ENCODE results near the gene CAPNS1. TPM values are rescaled to one million over a fixed set of nuclear protein-coding genes. Genes with fewer than 3 reads are reported as not detected.

Gene CAPNS1
- 100 to 1,000 TPM; 255 to 283 TPM for total RNA-seq

DNA sequence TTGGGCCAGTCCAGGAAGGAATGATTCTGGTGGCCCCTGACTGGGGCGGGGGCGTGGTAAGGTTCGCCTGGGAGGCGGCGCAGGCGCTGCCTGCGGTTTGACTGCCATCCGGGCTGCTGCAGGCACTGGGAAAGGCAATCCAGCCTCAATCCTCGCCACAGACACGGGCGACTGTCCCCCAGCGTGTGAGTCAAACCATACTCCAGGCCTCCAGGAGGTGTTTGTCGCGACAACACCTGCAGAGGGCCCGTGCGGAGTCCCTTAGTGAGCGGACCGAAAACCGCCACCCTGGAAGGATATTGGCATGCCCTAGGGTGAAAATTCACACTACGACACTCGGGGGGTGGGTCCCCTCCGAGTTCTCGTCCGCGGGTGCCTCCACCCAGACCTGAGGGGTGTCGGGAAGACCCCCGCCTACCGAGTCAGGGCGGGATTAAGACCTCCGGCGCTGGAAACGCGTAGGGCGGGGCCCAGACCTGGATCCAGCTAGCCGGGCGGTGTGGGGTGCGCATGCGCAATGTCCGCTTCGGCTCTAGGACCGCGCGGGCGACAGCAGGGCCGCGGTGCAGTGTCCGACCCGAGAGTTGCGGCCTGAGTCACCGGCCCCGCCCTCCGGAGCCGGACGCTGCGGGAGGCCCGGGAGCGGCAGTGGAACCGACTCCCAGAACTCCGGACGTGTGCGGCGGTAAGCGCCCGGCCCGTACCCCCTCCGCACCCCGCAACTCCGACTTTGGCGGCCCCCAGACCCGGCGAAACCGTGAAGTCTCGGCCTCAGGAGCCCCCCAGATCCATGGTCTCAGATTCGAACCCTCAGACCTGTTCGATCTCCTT, at the start of gene CAPNS1:
Gene CAPNS1, plus strand, starts transcription at position 594 of the 831 bp plus-strand sequence. CDS start 946 bp downstream, outside the sequence.

DNA sequence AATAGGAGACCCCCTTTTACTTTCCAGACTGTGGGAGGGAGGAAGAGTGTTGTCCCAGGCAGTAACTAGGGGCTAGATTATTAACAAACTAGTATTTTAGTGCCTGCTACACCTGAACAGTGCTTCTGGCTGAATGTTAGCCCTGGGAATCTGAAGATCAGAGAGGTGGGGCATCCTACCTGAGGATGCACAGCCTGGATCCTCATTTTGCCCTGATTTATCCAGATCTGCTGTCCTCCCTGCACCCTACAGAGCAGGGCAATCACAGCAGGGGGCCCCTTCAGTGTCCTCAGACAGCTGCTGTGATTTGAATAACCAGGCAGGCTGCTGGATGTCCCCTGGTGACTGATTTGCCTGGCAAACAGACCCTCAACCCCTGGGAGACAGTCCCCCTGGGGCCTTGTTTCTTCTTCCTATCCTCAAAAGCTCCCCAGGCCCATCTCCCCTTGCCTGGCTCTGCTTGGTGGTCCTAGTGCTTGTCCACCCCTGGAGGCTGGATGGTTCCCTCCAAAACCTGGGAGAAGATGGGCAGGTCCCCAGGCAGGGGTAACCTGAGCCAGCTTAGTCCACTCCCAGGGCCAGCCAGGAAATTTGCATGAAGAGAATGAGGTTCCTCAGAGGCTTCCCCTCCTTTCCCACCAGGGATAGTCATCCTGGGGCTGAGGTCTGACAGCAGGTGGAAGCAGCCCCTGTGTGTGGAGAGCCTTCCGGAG, 29.2 kb upstream of the CAPNS1 start, which contains the start of gene OVOL3:
Gene OVOL3, plus strand, starts transcription at position 657 of the 713 bp plus-strand sequence. CDS start 60 bp downstream, outside the sequence.

DNA sequence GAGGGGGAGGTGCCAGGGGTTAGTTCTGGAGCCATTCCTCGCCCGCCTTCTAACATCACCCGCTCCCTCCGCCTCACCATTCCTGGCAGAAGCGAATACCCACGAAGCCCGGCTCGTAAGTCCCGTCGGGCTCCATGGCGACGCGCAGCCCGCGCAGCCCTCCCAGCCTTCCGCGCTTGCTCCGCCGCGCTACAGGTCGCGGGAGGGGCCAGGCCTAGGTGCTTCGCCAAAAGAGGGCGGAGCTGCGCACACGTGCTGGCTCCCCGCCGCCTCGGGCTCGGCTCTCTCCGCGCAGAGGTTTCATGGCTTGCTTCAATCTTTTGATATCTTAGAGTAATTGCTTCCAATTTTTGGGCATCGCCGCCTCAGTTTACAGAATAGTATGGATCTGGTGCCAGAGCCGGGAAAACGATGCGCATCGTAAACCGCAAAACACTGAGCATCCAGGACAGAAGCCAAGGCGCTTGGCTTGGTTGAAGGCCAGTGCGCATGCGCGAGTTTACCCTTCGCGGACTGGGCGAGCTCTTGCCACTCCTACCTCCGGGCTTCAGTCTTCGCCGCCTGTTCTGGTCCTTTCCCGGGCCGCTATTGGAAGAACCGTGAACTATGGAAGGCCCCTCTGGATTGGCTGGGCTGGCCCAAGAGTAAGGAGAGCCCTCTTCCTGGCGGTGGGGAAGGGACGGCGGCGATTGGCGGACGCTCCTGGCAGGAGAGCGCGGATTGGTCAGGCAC, 25.0 kb upstream of the CAPNS1 start, which contains the start of gene POLR2I:
Gene POLR2I, minus strand, starts transcription at position 155 of the 732 bp plus-strand sequence. Its CDS starts 19 bp downstream, at position 136.

GRCh38 chr19:36115453-36116343, 24.2 kb upstream of the CAPNS1 start, which contains the start of gene TBCB:
TBCB (plus strand) TSS chr19:36115468; CDS start chr19:36115561, 93 bp downstream.

GRCh38 chr19:36152352-36153091, 12.7 kb downstream of the CAPNS1 start, which contains the start of gene COX7A1:
COX7A1 (minus strand) TSS chr19:36152447; CDS start chr19:36152407, 40 bp downstream.

Other genes with a start within 250 kb of the CAPNS1 start
- gene NFKBID, start 239.5 kb upstream of the CAPNS1 start, total RNA-seq: 10 to 100 TPM in 1 of 2 donors, 1 to 10 TPM in 1; 3.1 to 20.6 TPM
- under 1 TPM in 1 of 2 donors, not detected in 1; 1.00 TPM for gene HCST, start 237.5 kb upstream of the CAPNS1 start, total RNA-seq
- gene TYROBP, start 231.8 kb upstream of the CAPNS1 start, total RNA-seq: not detected
- gene LRFN3, start 203.7 kb upstream of the CAPNS1 start, total RNA-seq: 1 to 10 TPM; 5.2 to 5.7 TPM
- 10 to 100 TPM in 1 of 2 donors, 1 to 10 TPM in 1; 9.6 to 20.6 TPM for gene SDHAF1, start 144.9 kb upstream of the CAPNS1 start, total RNA-seq
- under 1 TPM in 1 of 2 donors, not detected in 1; under 0.01 TPM for gene SYNE4, start 131.3 kb upstream of the CAPNS1 start, total RNA-seq
- gene ALKBH6, start 125.9 kb upstream of the CAPNS1 start, total RNA-seq: 10 to 100 TPM; 28.6 to 29.0 TPM
- 1 to 10 TPM; 2.0 to 3.1 TPM for gene CLIP3, start 107.2 kb upstream of the CAPNS1 start, total RNA-seq
- gene THAP8, start 85.8 kb upstream of the CAPNS1 start, total RNA-seq: 1 to 10 TPM; 2.7 to 4.1 TPM
- 10 to 100 TPM in 1 of 2 donors, 1 to 10 TPM in 1; 6.2 to 16.3 TPM for gene WDR62, start 85.2 kb upstream of the CAPNS1 start, total RNA-seq
- not detected for gene OVOL3, start 28.9 kb upstream of the CAPNS1 start, total RNA-seq
- gene POLR2I, start 25.2 kb upstream of the CAPNS1 start, total RNA-seq: 10 to 100 TPM; 37.5 to 72.3 TPM
- 100 to 1,000 TPM; 123 to 168 TPM for gene TBCB, start 24.6 kb upstream of the CAPNS1 start, total RNA-seq
- 1 to 10 TPM in 1 of 2 donors, under 1 TPM in 1; 0.33 to 2.1 TPM for gene COX7A1, start 12.4 kb downstream of the CAPNS1 start, total RNA-seq
- 1 to 10 TPM; 1.7 to 2.1 TPM for gene ZNF565, start 74.6 kb downstream of the CAPNS1 start, total RNA-seq
- 10 to 100 TPM; 38.2 to 49.6 TPM for gene ZNF146, start 75.0 kb downstream of the CAPNS1 start, total RNA-seq
- 1 to 10 TPM; 3.0 to 3.1 TPM for gene ZFP14, start 239.1 kb downstream of the CAPNS1 start, total RNA-seq